ENCODE results near the gene HRH1.

DNA sequence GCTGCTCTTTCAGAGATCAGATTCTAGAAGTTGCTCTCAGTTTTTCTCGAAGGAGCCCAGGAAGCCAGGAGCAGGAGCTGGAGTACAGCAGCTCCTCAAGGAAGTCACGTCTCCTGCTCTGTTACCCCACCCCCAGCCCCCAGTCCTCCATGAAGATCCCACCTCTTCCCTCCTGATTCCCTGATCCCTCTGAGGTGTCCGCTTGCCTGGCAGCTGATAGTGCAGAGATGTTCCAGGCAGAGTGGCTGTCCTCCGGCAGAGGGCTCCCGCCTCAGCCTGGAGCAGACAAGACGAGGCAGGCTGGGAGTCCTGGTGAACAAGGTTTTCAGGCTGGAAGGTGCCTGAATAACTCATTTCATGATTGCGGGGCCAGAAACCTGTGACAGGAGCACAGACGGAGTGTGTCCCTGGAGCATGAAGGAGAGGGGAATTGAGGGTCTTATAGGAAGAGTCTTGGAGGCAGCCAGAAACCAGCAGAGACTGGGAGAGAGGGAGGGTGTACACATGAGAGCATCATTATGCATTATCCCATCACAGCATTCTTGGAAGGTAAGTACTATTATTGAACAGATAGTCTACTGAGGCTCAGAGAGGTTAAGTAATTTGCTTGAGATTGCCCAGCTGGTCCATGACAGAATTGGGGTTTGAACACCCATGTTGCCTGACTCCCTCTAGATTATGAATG, 1.2 kb downstream of the HRH1 start:
- TF ChIP-seq PAX5 (IDR thresholded peaks at IDR 0.05; ENCODE audit: insufficient read depth, low read length, severe bottlenecking) (no peak), POLR2A (IDR thresholded peaks at IDR 0.05; ENCODE audit: low read depth, low read length) (no peak), SPI1 (IDR thresholded peaks at IDR 0.05; ENCODE audit: low read depth, low read length) (no peak), TAF1 (IDR thresholded peaks at IDR 0.05; ENCODE audit: low read depth, low read length) (no peak), POLR2AphosphoS5 (IDR thresholded peaks at IDR 0.05; ENCODE audit: low read depth, low read length) (no peak), POU2F2 (IDR thresholded peaks at IDR 0.05; ENCODE audit: low read depth, low read length) (no peak)
